ENCODE results near the gene ZYG11B.
"Not testable (repeated sequence)": the region's sequence is repeated elsewhere in the genome, so short reads cannot be mapped to it uniquely, and the experiment has no call there.

Gene ZYG11B

GRCh38 chr1:52856026-52856425 lies 129.8 kb downstream of the ZYG11B start:
- DNase-seq = no peak

DNA sequence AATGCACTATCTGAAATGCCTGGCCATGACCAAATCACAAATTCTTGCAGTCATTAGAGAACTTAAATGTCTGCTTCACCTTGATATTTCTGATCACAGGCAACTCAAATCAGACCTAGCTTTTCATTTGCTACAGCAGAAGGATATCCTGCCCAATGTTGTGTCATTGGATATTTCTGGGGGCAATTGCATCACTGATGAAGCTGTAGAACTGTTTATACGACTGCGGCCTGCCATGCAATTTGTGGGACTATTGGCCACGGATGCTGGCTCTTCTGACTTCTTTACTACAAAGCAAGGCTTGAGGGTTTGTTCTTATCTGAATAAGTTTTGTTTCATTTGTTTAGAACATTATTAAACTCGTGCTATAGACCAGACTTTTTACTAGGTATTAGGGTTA lies 131.2 kb downstream of the ZYG11B start:
- DNase-seq = no peak

DNA sequence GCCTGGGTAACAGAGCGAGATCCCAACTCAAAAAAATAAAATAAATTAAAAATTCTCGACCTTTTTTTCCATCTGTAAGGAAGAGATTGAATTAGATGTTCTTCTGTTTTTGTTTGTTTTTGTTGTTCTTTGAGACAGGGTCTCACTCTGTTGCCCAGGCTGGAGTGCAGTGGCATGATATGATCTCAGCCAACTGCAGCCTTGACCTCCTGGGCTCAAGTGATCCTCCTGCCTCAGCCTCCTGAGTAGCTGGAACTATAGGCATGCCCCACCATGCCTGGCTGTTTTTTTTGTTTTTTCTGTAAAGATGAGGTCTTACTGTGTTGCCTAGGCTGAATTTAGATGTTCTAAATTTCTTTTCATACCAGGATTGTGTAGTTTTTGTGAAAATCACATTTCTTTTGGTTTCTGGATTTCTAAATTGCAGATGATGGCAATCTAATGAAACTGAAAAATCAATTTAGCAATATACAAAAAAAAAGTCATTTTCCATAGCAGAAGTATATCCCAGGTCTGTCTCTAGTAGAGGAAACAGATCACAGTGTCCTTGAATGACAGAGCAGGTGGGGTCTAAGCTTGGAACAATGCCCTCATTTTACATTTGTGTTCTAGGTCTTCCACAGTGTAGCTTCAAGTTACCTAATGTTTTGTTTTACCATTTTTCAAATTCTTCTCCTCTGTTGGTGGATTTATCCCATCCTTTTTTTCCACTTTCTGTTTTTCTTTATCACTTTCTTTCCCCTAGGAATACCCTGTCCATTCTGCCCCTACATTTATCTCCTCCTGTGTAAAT lies 136.6 kb downstream of the ZYG11B start:
- no peak for DNase-seq

- DNase-seq = no peak
Measured at GRCh38 chr1:52867087-52867863, 141.0 kb downstream of the ZYG11B start.

DNA sequence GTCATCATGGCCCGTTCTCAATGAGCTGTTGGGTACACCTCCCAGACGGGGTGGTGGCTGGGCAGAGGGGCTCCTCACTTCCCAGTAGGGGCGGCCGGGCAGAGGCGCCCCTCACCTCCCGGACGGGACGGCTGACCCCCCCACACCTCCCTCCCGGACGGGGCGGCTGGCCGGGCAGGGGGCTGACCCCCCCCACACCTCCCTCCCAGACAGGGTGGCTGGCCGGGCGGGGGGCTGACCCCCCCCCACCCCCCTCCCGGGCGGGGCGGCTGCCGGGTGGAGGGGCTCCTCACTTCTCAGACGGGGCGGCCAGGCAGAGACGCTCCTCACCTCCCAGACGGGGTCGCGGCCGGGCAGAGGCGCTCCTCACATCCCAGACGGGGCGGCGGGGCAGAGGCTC lies 143.5 kb downstream of the ZYG11B start:
- DNase-seq = not testable (repeated sequence)

- DNase-seq = no peak
Measured at GRCh38 chr1:52876843-52877242, 150.6 kb downstream of the ZYG11B start.

All from GOT3 (cell line).